ENCODE measurements around the gene CNOT4.
A peak's percentile ranks its signal among the peaks of the same experiment; 100 is the strongest.

Gene CNOT4

GRCh38 chr7:135391514-135391913, 118.4 kb downstream of the CNOT4 start:
- DNase-seq: no peak

- DNase-seq: peak; percentile 24
Measured at GRCh38 chr7:135390829-135391228, 119.1 kb downstream of the CNOT4 start.

GRCh38 chr7:135389971-135390370, 119.9 kb downstream of the CNOT4 start:
- no peak for DNase-seq

GRCh38 chr7:135388616-135389015, 121.3 kb downstream of the CNOT4 start:
- DNase-seq: no peak

GRCh38 chr7:135386776-135387175, 123.1 kb downstream of the CNOT4 start:
- DNase-seq: no peak

- DNase-seq: no peak
Measured at GRCh38 chr7:135386181-135386580, 123.7 kb downstream of the CNOT4 start.

GRCh38 chr7:135385209-135385608, 124.7 kb downstream of the CNOT4 start:
- DNase-seq: no peak

- DNase-seq: no peak
Measured at GRCh38 chr7:135383525-135384175, 126.3 kb downstream of the CNOT4 start.

- DNase-seq: no peak
Measured at GRCh38 chr7:135382173-135382572, 127.7 kb downstream of the CNOT4 start.

- DNase-seq: no peak
Measured at GRCh38 chr7:135381369-135381768, 128.5 kb downstream of the CNOT4 start.

- DNase-seq: no peak
Measured at GRCh38 chr7:135380351-135380750, 129.6 kb downstream of the CNOT4 start.

GRCh38 chr7:135377171-135377570, 132.7 kb downstream of the CNOT4 start:
- DNase-seq: no peak

- DNase-seq: no peak
Measured at GRCh38 chr7:135375908-135376699, 133.8 kb downstream of the CNOT4 start.

GRCh38 chr7:135374736-135375135, 135.2 kb downstream of the CNOT4 start:
- no peak for DNase-seq

GRCh38 chr7:135372222-135372621, 137.7 kb downstream of the CNOT4 start:
- no peak for DNase-seq

GRCh38 chr7:135370656-135371055, 139.2 kb downstream of the CNOT4 start:
- DNase-seq: no peak

- no peak for DNase-seq
Measured at GRCh38 chr7:135369405-135369804, 140.5 kb downstream of the CNOT4 start.

- DNase-seq: no peak
Measured at GRCh38 chr7:135368416-135369186, 141.3 kb downstream of the CNOT4 start.

GRCh38 chr7:135366843-135367508, 142.9 kb downstream of the CNOT4 start:
- no peak for DNase-seq

- DNase-seq: no peak
Measured at GRCh38 chr7:135365721-135366120, 144.2 kb downstream of the CNOT4 start.

- DNase-seq: no peak
Measured at GRCh38 chr7:135364206-135364605, 145.7 kb downstream of the CNOT4 start.

- DNase-seq: no peak
Measured at GRCh38 chr7:135362871-135363270, 147.0 kb downstream of the CNOT4 start.

GRCh38 chr7:135361788-135362187, 148.1 kb downstream of the CNOT4 start:
- DNase-seq: no peak

Data from NCI-H1436 treated with DMSO at 0.1 percent for 48 hours (cell line).